HEK293 (cell line): ENCODE data around the gene OR10H3.

Experiments used
- CTCF ChIA-PET: fragments of 350-600 bp; formaldehyde crosslinking; extraction: SDS; loops from one replicate; lab custom pipeline; 2021; ENCODE audit warnings: antibody characterized with exemption; lab: Yijun Ruan, JAX
- POLR2A ChIA-PET: fragments of 300-600 bp; formaldehyde crosslinking; extraction: SDS; loops from one replicate; lab custom pipeline; 2020; ENCODE audit warnings: antibody characterized with exemption, inconsistent platforms; lab: Yijun Ruan, JAX
- H3K27ac ChIP-seq: fragments of 200-500 bp; sonication (Bioruptor generic); 2 replicates; pipeline ENCODE4 v1.5.1; 2014; ENCODE audit warnings: low read depth, low read length, control low read depth, inconsistent platforms; ENCODE audit errors: extremely low read depth
- H3K36me3 ChIP-seq, 2 experiments: fragments of 200-500 bp in 1 of 2; sonication (Bioruptor generic) in 1 of 2; 1 replicate in 1 of 2; 2 replicates in 1 of 2; pipeline ENCODE4 v1.5.1; 2014 to 2017; ENCODE audit warnings: inconsistent platforms in 2 of 2, low read length in 2 of 2; ENCODE audit not compliant: control insufficient read depth in 2 of 2, insufficient read depth in 1 of 2
- H3K4me1 ChIP-seq: fragments of 200-500 bp; sonication (Bioruptor generic); 2 replicates; pipeline ENCODE4 v1.5.1; 2014; ENCODE audit warnings: mild to moderate bottlenecking, low read length, inconsistent platforms; ENCODE audit not compliant: control insufficient read depth, insufficient read depth
- H3K4me3 ChIP-seq: 2 replicates; pipeline ENCODE4 v1.5.1; 2011; ENCODE audit warnings: low read depth, mild to moderate bottlenecking, control low read depth, low read length, moderate library complexity
- H3K9me3 ChIP-seq: fragments of 200-500 bp; sonication (Bioruptor generic); 2 replicates; pipeline ENCODE4 v1.5.1; 2014; ENCODE audit warnings: low read depth, low read length, inconsistent platforms; ENCODE audit not compliant: control insufficient read depth, insufficient read depth
- GLI4 ChIP-seq: fragments of 450-650 bp; formaldehyde crosslinking; IDR thresholded peaks from 2 replicates; pipeline ENCODE4 v1.5.1; 2016; ENCODE audit warnings: missing biosample characterization, missing genetic modification characterization
- GLIS1 ChIP-seq: fragments of 450-650 bp; formaldehyde crosslinking; IDR thresholded peaks from 2 replicates; pipeline ENCODE4 v1.5.1; 2016; ENCODE audit warnings: missing biosample characterization, missing genetic modification characterization
- GLIS2 ChIP-seq: fragments of 450-650 bp; formaldehyde crosslinking; IDR thresholded peaks from 2 replicates; pipeline ENCODE4 v1.5.1; 2016; ENCODE audit warnings: missing biosample characterization, missing genetic modification characterization
- IKZF3 ChIP-seq: fragments of 450-650 bp; IDR thresholded peaks from 2 replicates; pipeline ENCODE4 v1.5.0; 2018; ENCODE audit warnings: missing biosample characterization, mild to moderate bottlenecking, missing genetic modification characterization, moderate library complexity
- SP3 ChIP-seq: fragments of 450-650 bp; formaldehyde crosslinking; IDR thresholded peaks from 2 replicates; pipeline ENCODE4 v1.5.1; 2016; ENCODE audit warnings: missing biosample characterization, missing genetic modification characterization
- ZBTB21 ChIP-seq: fragments of 450-650 bp; formaldehyde crosslinking; IDR thresholded peaks from 2 replicates; pipeline ENCODE4 v1.5.1; 2017; ENCODE audit warnings: missing biosample characterization, missing genetic modification characterization
- ZNF140 ChIP-seq: fragments of 450-650 bp; formaldehyde crosslinking; IDR thresholded peaks from 2 replicates; pipeline ENCODE4 v1.5.1; 2016; ENCODE audit warnings: missing biosample characterization, missing genetic modification characterization
- ZNF324 ChIP-seq: fragments of 450-650 bp; formaldehyde crosslinking; IDR thresholded peaks from 2 replicates; pipeline ENCODE4 v1.5.1; 2016; ENCODE audit warnings: missing biosample characterization, missing genetic modification characterization
- ZNF335 ChIP-seq: fragments of 450-650 bp; formaldehyde crosslinking; conservative IDR thresholded peaks from 2 replicates; pipeline ENCODE4 v1.5.1; 2016; ENCODE audit warnings: missing biosample characterization, missing genetic modification characterization
- ZNF394 ChIP-seq: fragments of 450-650 bp; formaldehyde crosslinking; IDR thresholded peaks from 2 replicates; pipeline ENCODE4 v1.5.1; 2016; ENCODE audit warnings: missing biosample characterization, missing genetic modification characterization, mild to moderate bottlenecking, moderate library complexity, borderline replicate concordance
- ZNF521 ChIP-seq: fragments of 450-650 bp; formaldehyde crosslinking; IDR thresholded peaks from 2 replicates; pipeline ENCODE4 v1.5.1; 2017; ENCODE audit warnings: missing biosample characterization, mild to moderate bottlenecking, missing genetic modification characterization
- ZNF600 ChIP-seq: fragments of 450-650 bp; formaldehyde crosslinking; IDR thresholded peaks from 2 replicates; pipeline ENCODE4 v1.5.1; 2016; ENCODE audit warnings: missing biosample characterization, missing genetic modification characterization
- ZNF624 ChIP-seq: fragments of 450-650 bp; formaldehyde crosslinking; IDR thresholded peaks from 2 replicates; pipeline ENCODE4 v1.5.1; 2017; ENCODE audit warnings: missing biosample characterization, missing genetic modification characterization
- ZNF629 ChIP-seq: fragments of 450-650 bp; formaldehyde crosslinking; IDR thresholded peaks from 2 replicates; pipeline ENCODE4 v1.5.1; 2017; ENCODE audit warnings: missing biosample characterization, missing genetic modification characterization
- ZNF660 ChIP-seq: fragments of 450-650 bp; IDR thresholded peaks from 2 replicates; pipeline ENCODE4 v1.5.1; 2018; ENCODE audit warnings: missing biosample characterization, mild to moderate bottlenecking, missing genetic modification characterization
- ZSCAN23 ChIP-seq: fragments of 450-650 bp; formaldehyde crosslinking; IDR thresholded peaks from 2 replicates; pipeline ENCODE4 v1.5.1; 2016; ENCODE audit warnings: missing biosample characterization, missing genetic modification characterization
- ZSCAN30 ChIP-seq: fragments of 450-650 bp; IDR thresholded peaks from 2 replicates; pipeline ENCODE4 v1.5.1; 2018; ENCODE audit warnings: missing biosample characterization, mild to moderate bottlenecking, missing genetic modification characterization, moderate library complexity
- TF ChIP-seq, protein P1 (sequence below): fragments of 450-650 bp; IDR thresholded peaks from 2 replicates; pipeline ENCODE4 v1.5.1; 2018; ENCODE audit warnings: missing biosample characterization, mild to moderate bottlenecking, missing genetic modification characterization
- TF ChIP-seq, protein P2 (sequence below): fragments of 450-650 bp; formaldehyde crosslinking; IDR thresholded peaks from 2 replicates; pipeline ENCODE4 v1.5.1; 2016; ENCODE audit warnings: missing biosample characterization, missing genetic modification characterization
- TF ChIP-seq, protein P3 (sequence below): fragments of 450-650 bp; formaldehyde crosslinking; IDR thresholded peaks from 2 replicates; pipeline ENCODE4 v1.5.1; 2016; ENCODE audit warnings: missing biosample characterization, missing genetic modification characterization, low read depth
- TF ChIP-seq, protein P4 (sequence below): fragments of 450-650 bp; formaldehyde crosslinking; IDR thresholded peaks from 2 replicates; pipeline ENCODE4 v1.5.1; 2017; ENCODE audit warnings: missing biosample characterization, missing genetic modification characterization

The OR10H3 gene

DNA sequence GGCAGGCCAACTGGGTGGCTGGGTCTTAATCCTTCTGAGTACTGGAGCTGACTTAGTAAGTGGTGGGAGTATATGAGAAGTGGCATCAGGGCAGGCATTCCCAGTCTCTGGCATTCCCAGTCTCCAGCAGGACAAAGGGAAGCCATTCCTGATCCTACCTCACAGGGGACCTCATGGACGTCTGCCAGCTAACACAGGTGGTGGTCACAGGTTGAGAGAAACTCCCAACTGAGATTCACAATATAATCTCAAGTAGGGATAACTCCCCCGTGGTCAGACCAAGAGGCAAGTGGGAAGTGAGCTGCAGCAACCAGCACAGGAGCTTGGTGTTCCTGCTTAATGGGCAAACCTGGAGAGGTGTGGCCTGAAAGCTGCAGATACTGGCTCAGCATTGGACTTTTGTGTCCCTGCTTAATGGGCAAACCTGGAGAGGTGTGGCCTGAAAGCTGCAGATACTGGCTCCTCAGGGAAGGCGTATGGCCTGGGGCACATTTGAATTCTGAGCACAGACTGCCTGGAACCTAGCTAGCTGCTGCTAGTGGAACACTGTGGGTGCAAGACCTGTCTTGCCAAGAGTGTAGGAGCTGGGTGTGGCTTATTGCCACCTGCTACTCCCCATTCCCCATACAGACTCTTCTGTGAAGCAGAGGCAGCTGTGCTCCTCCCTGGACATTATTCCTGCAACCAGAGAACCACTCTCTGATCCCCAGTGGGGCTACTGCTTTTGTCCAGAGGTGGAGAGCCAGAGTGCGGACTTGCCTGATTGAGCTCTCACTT lies 35.8 kb upstream of the OR10H3 start:
- H3K4me3 ChIP-seq, result no peak overlapping the region
- no peak overlapping the region for H3K27ac ChIP-seq
- CTCF ChIA-PET, result no interaction called here
- no peaks in the 10 kb centered on the region for H3K36me3 ChIP-seq
- TF ChIP-seq GLI4 (tag by site-specific recombination), result no peak
- no peak for TF ChIP-seq SP3 (tag by site-specific recombination)
- no peak for TF ChIP-seq GLIS2 (tag by site-specific recombination)
- TF ChIP-seq GLIS1 (tag by site-specific recombination), result peak; percentile 55
- TF ChIP-seq, protein P1, sequence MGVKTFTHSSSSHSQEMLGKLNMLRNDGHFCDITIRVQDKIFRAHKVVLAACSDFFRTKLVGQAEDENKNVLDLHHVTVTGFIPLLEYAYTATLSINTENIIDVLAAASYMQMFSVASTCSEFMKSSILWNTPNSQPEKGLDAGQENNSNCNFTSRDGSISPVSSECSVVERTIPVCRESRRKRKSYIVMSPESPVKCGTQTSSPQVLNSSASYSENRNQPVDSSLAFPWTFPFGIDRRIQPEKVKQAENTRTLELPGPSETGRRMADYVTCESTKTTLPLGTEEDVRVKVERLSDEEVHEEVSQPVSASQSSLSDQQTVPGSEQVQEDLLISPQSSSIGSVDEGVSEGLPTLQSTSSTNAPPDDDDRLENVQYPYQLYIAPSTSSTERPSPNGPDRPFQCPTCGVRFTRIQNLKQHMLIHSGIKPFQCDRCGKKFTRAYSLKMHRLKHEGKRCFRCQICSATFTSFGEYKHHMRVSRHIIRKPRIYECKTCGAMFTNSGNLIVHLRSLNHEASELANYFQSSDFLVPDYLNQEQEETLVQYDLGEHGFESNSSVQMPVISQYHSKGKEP, result no peak
- POLR2A ChIA-PET, result no interaction called here
- H3K9me3 ChIP-seq, result no peaks in the 10 kb centered on the region
- H3K4me1 ChIP-seq, result peaks cover 7% of the 10 kb centered on the region; the same call in 1 of the 2 replicates

DNA sequence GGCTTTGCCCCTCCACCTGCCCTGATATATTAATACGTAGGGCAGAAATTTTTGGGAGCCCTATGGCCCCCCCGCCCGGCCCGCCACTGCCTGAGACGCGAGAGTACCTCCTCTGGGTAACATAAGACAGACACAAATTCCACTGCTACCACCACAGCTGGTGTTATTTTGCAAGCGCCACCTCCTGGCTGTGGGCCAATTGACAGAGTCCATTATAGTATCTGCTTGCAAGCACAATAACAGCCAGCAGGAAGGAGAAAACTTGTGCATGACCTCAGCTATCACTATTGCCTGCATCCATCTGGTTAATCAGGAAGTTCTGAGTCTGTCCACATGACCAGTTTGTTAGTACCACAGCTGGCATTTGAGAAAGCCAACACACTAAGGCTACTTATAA lies 35.3 kb upstream of the OR10H3 start:
- POLR2A ChIA-PET, result no interaction called here
- H3K4me3 ChIP-seq, result no peak overlapping the region
- no peaks in the 10 kb centered on the region for H3K9me3 ChIP-seq
- no peak overlapping the region for H3K27ac ChIP-seq
- H3K36me3 ChIP-seq, result no peaks in the 10 kb centered on the region
- peaks cover 7% of the 10 kb centered on the region; the same call in 1 of the 2 replicates for H3K4me1 ChIP-seq
- CTCF ChIA-PET, result interaction anchor here (1.0 kb wide), 1 partner anchor 20 kb away, joined by 3 read pairs; no protein-coding TSS in a partner anchor
- TF ChIP-seq ZNF394 (tag by site-specific recombination) (no peak), ZNF335 (tag by site-specific recombination) (peak; percentile 70), GLIS1 (tag by site-specific recombination) (peak; percentile 57), ZNF660 (peak; percentile 93), ZNF624 (tag by site-specific recombination) (no peak), ZBTB21 (tag by site-specific recombination) (0 out of 2 replicates have a peak, but pooled peaks have one; percentile 60), ZNF600 (tag by site-specific recombination) (peak; percentile 48; the same call in 1 of the 2 replicates), ZNF629 (tag by site-specific recombination) (peak; percentile 45; the same call in 1 of the 2 replicates), ZNF521 (tag by site-specific recombination) (no peak), ZSCAN30 (tag by site-specific recombination) (0 out of 2 replicates have a peak, but pooled peaks have one; percentile 24), ZNF140 (no peak), IKZF3 (0 out of 2 replicates have a peak, but pooled peaks have one; percentile 11), ZNF324 (tag by site-specific recombination) (peak; percentile 22; the same call in 1 of the 2 replicates), ZSCAN23 (tag by site-specific recombination) (no peak)
- TF ChIP-seq, protein P2, sequence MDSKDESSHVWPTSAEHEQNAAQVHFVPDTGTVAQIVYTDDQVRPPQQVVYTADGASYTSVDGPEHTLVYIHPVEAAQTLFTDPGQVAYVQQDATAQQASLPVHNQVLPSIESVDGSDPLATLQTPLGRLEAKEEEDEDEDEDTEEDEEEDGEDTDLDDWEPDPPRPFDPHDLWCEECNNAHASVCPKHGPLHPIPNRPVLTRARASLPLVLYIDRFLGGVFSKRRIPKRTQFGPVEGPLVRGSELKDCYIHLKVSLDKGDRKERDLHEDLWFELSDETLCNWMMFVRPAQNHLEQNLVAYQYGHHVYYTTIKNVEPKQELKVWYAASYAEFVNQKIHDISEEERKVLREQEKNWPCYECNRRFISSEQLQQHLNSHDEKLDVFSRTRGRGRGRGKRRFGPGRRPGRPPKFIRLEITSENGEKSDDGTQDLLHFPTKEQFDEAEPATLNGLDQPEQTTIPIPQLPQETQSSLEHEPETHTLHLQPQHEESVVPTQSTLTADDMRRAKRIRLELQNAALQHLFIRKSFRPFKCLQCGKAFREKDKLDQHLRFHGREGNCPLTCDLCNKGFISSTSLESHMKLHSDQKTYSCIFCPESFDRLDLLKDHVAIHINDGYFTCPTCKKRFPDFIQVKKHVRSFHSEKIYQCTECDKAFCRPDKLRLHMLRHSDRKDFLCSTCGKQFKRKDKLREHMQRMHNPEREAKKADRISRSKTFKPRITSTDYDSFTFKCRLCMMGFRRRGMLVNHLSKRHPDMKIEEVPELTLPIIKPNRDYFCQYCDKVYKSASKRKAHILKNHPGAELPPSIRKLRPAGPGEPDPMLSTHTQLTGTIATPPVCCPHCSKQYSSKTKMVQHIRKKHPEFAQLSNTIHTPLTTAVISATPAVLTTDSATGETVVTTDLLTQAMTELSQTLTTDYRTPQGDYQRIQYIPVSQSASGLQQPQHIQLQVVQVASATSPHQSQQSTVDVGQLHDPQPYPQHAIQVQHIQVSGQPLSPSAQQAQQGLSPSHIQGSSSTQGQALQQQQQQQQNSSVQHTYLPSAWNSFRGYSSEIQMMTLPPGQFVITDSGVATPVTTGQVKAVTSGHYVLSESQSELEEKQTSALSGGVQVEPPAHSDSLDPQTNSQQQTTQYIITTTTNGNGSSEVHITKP, result peak; percentile 47; the same call in 1 of the 2 replicates
- TF ChIP-seq, protein P3, sequence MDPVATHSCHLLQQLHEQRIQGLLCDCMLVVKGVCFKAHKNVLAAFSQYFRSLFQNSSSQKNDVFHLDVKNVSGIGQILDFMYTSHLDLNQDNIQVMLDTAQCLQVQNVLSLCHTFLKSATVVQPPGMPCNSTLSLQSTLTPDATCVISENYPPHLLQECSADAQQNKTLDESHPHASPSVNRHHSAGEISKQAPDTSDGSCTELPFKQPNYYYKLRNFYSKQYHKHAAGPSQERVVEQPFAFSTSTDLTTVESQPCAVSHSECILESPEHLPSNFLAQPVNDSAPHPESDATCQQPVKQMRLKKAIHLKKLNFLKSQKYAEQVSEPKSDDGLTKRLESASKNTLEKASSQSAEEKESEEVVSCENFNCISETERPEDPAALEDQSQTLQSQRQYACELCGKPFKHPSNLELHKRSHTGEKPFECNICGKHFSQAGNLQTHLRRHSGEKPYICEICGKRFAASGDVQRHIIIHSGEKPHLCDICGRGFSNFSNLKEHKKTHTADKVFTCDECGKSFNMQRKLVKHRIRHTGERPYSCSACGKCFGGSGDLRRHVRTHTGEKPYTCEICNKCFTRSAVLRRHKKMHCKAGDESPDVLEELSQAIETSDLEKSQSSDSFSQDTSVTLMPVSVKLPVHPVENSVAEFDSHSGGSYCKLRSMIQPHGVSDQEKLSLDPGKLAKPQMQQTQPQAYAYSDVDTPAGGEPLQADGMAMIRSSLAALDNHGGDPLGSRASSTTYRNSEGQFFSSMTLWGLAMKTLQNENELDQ, result no peak
- TF ChIP-seq, protein P1, result peak; percentile 55; the same call in 1 of the 2 replicates
- TF ChIP-seq, protein P4, sequence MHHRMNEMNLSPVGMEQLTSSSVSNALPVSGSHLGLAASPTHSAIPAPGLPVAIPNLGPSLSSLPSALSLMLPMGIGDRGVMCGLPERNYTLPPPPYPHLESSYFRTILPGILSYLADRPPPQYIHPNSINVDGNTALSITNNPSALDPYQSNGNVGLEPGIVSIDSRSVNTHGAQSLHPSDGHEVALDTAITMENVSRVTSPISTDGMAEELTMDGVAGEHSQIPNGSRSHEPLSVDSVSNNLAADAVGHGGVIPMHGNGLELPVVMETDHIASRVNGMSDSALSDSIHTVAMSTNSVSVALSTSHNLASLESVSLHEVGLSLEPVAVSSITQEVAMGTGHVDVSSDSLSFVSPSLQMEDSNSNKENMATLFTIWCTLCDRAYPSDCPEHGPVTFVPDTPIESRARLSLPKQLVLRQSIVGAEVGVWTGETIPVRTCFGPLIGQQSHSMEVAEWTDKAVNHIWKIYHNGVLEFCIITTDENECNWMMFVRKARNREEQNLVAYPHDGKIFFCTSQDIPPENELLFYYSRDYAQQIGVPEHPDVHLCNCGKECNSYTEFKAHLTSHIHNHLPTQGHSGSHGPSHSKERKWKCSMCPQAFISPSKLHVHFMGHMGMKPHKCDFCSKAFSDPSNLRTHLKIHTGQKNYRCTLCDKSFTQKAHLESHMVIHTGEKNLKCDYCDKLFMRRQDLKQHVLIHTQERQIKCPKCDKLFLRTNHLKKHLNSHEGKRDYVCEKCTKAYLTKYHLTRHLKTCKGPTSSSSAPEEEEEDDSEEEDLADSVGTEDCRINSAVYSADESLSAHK (tag by site-specific recombination), result peak; percentile 46; the same call in 1 of the 2 replicates
